ENCODE results near the gene RBM12. TPM values are rescaled to one million over a fixed set of nuclear protein-coding genes. Genes with fewer than 3 reads are reported as not detected.
A peak's percentile ranks its signal among the peaks of the same experiment; 100 is the strongest.

Gene RBM12
- total and polyA plus RNA-seq, 4 donors = 3.4 to 20.0 (median 15.8) TPM

GRCh38 chr20:35699127-35699956 lies 34.6 kb upstream of the RBM12 start, which contains the start of the genes NFS1 and ROMO1 (continued):
- TF ChIP-seq MAX (IDR thresholded peaks at IDR 0.05) = no peak
- TF ChIP-seq RAD21 (IDR thresholded peaks at IDR 0.05) = peak in 1 of 2 donors; percentile 49
- no peak for TF ChIP-seq HNF4G (IDR thresholded peaks at IDR 0.05)
- no peak for TF ChIP-seq EGR1 (IDR thresholded peaks at IDR 0.05; ENCODE audit: low read depth in 2 of 2)
- TF ChIP-seq TAF1 (conservative IDR thresholded peaks at IDR 0.05) = no peak
- no peak for TF ChIP-seq ZBTB33 (IDR thresholded peaks at IDR 0.05)
- TF ChIP-seq GABPA (IDR thresholded peaks at IDR 0.05 in 1 of 2, conservative IDR thresholded peaks at IDR 0.05 in 1 of 2) = peak; percentile 85 to 96
- TF ChIP-seq JUND (IDR thresholded peaks at IDR 0.05) = no peak
- no peak for TF ChIP-seq FOXA1 (IDR thresholded peaks at IDR 0.05)
- no peak for TF ChIP-seq ATF3 (IDR thresholded peaks at IDR 0.05)
- TF ChIP-seq NR2F2 (IDR thresholded peaks at IDR 0.05) = no peak
- TF ChIP-seq FOXA2 (IDR thresholded peaks at IDR 0.05) = no peak

GRCh38 chr20:35698298-35699126 lies 33.8 kb upstream of the RBM12 start:
- Histone ChIP-seq H3K4me3 (ENCODE audit: low read depth in 1 of 3, low read length in 3 of 3) (peak overlapping the region; percentile 69 to 87 (median 82)), H3K36me3 (ENCODE audit: control insufficient read depth in 4 of 4, insufficient read depth in 3 of 4, low read depth in 1 of 4, low read length in 3 of 4) (peaks cover 5 to 16% (median 14%) of the 10 kb centered on the region in 4 donors), H3K9ac (ENCODE audit: low read depth in 1 of 2, low read length in 2 of 2) (peak overlapping the region; percentile 49 to 68), H3K9me3 (ENCODE audit: control insufficient read depth in 4 of 4, low read length in 3 of 4) (no peaks in the 10 kb centered on the region), H3K4me1 (ENCODE audit: control insufficient read depth in 4 of 4, insufficient read depth in 4 of 4, low read length in 3 of 4) (peaks cover 0 to 36% (median 28%) of the 10 kb centered on the region in 4 donors), H3K27ac (ENCODE audit: low read depth in 1 of 2, low read length in 2 of 2) (peak overlapping the region; percentile 83 to 86), H3K27me3 (ENCODE audit: control insufficient read depth in 4 of 4, insufficient read depth in 4 of 4, low read length in 3 of 4) (no peaks in the 10 kb centered on the region)
- peak; percentile 49 for DNase-seq (ENCODE audit: low spot score)
- WGBS = 8% methylated on average over 37 of the region's 37 CpGs
- TF ChIP-seq ATF3 (IDR thresholded peaks at IDR 0.05) (no peak), RXRA (IDR thresholded peaks at IDR 0.05) (no peak), CTCF (IDR thresholded peaks at IDR 0.05; ENCODE audit: low read depth, low read length, missing input control) (no peak), REST (IDR thresholded peaks at IDR 0.05) (no peak), FOXA1 (IDR thresholded peaks at IDR 0.05) (no peak), YY1 (IDR thresholded peaks at IDR 0.05) (no peak)

Data from liver (tissue), 9 donors.